DMS79 treated with DMSO at 0.1 percent for 48 hours (cell line): ENCODE data around the gene SKIC2.
"Not testable (repeated sequence)": the region's sequence is repeated elsewhere in the genome, so short reads cannot be mapped to it uniquely, and the experiment has no call there.

Experiments
- DNase-seq: peaks from one replicate; lab custom pipeline; 2025; lab: John Stamatoyannopoulos, UW

The SKIC2 gene

DNA sequence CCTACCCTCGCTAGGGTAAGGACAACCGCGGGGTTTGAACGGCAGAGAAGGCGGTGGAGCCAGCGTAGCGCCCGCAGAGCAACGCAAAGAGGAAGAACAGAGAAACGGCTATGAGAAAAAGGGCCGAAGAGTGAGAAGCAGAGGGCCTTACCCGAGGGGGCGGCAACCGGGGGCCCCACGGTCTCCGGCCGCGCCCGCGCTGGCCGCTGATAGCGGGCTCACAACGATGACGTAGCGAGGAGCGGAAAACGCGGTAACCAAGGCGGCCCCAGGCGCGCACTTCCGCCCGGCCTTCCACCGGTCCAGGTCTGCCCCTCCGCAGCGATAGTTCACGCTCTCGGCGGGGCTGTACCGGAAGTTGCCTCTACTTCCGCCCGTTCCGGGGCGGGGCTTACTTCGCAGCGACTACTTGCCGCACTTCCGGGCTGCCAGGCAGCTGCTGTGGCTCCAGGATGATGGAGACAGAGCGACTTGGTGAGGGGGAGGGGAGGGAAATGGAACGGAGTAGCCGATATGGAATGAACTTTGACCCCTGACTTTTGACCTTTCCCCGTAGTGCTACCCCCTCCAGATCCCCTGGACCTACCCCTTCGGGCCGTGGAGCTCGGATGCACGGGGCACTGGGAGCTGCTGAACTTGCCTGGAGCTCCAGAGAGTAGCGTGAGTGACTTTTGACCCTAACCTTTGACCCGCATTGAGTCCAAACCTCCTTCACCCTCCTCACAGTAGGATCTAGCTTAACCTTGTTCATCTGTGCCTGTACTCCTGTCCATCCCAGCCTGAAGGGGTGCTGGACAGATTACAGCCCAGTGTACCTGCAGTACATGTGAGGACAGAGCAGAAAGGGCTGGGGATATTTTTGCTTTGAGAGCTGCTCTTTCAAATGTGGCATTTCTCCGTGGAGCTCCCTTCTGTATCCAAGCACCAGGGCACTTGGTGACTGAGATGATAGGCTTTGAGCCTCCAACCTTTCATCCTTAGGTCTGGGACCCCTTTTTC is at the start of gene SKIC2, which contains the start of gene NELFE:
Gene SKIC2 (plus strand): TSS at position 435 of the 999 bp plus-strand sequence. CDS start 18 bp downstream, at position 453.
Gene NELFE (minus strand): TSS at position 231 of the 999 bp plus-strand sequence. CDS start 525 bp downstream, outside the sequence.
- DNase-seq, result peak; percentile 95

DNA sequence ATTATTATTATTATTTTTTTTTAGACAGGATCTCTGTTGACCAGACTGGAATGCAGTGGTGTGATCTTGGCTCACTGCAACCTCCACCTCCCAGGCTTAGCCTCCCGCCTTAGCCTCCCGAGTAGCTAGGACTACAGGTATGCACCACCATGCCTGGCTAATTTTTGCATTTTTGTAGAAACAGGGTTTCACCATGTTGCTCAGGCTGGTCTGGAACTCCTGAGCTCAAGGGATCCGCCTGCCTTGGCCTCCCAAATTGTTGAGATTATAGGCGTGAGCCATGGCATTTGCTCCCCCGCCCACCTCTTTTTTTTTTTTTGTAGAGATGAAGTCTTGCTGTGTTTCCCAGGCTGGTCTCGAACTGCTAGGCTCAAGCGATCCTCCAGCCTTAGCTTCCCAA is 49.7 kb upstream of the SKIC2 start:
- not testable (repeated sequence) for DNase-seq

GRCh38 chr6:31911826-31912585 is 47.0 kb upstream of the SKIC2 start:
- no peak for DNase-seq

DNA sequence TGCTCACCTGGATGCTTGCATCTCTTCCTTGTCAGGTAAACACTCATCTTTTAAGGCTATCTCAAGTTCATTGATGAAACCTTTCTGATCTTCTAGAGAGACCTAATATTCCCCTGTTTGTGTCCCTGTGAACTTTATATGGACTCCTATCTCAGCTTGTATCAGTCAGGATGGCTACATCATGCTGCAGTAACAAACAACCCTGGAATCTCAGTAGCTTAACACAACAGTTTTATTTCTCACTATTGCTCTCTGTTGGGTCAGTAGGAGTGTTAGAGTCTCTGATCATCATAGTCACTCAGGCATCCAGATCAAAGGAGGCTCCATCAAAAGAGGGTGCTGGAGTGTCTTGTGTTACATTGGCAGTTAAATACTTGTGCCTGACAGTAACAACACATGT is 43.6 kb upstream of the SKIC2 start:
- no peak for DNase-seq

DNA sequence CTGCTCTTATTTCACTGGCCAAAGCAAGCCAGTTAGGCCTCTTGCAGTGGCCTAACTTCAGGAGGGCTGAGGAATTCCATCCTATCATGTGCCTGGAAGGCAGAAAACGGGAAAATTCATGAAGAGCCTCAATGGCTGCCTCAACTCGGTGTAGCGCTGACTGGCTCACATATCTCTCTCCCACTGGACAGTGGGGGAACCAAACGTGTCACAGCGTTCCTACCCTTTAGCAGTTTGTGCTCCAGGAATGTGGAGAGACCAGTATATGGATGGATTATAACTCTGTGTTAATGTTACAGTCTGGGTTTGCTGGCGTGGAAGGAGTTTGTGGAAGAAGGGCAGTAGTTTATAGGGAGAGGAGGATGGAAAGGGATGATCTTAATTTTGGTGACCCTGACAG is 43.2 kb upstream of the SKIC2 start:
- DNase-seq, result no peak

GRCh38 chr6:31918069-31918720 is 40.8 kb upstream of the SKIC2 start:
- DNase-seq, result no peak

GRCh38 chr6:31919624-31920303 is 39.2 kb upstream of the SKIC2 start:
- DNase-seq, result no peak

GRCh38 chr6:31920811-31921210 is 38.2 kb upstream of the SKIC2 start:
- DNase-seq, result no peak

DNA sequence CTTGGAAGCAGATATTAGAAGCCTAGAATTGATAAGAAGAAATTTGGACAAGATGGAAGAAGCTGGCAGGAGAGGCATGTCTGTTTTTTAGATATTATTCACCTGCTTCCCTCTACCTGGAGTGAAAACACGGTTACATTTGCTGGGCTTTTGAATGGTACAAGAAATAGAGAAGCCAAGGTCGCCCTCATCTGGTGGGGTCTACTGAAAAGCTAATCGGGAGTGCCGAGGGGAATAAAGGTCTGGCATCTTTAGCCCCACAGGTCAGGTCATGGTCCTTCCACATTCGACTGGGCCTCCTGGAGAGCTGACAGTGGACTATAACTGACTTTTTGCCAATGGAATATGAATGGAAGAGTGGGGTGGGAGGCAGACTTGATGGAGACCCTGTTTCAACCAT is 36.0 kb upstream of the SKIC2 start:
- no peak for DNase-seq

DNA sequence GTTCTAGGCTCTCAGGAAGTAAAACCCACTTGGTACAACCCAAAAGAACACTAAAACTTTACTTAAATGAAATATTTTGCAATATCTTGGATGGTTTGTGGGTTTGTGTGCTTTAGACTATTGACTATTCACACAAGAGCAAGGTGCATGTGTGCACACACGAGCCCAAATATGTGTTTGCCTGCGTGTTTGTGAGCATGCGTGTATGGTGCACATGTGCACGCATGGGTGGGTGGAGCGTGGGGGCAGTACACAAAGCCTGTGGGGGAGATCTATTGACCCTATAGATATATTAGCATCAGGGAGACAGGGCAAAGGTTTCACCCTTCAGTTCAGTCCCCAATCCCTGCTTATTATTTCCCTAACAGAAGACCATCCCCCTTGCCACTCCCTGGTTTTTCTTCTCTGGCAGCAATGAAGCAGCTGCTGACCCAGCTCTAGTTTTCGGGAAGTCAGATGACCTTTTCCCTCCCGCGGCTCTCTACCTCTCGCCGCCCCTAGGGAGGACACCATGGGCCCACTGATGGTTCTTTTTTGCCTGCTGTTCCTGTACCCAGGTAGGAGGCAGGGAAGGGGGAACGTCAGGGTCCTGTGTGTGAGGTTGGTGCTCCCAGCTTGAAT is 31.6 kb upstream of the SKIC2 start, which contains the start of gene C2:
Gene C2 (plus strand): TSS at position 476 of the 621 bp plus-strand sequence. CDS start 36 bp downstream, at position 512.
- DNase-seq, result no peak

GRCh38 chr6:31927863-31928671 is 30.9 kb upstream of the SKIC2 start:
- no peak for DNase-seq

DNA sequence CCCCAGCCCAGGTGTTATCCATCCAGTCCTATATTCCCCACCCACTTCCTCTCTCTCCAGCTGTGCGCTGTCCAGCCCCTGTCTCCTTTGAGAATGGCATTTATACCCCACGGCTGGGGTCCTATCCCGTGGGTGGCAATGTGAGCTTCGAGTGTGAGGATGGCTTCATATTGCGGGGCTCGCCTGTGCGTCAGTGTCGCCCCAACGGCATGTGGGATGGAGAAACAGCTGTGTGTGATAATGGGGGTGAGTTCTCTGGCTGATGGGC is 30.4 kb upstream of the SKIC2 start:
- no peak for DNase-seq

DNA sequence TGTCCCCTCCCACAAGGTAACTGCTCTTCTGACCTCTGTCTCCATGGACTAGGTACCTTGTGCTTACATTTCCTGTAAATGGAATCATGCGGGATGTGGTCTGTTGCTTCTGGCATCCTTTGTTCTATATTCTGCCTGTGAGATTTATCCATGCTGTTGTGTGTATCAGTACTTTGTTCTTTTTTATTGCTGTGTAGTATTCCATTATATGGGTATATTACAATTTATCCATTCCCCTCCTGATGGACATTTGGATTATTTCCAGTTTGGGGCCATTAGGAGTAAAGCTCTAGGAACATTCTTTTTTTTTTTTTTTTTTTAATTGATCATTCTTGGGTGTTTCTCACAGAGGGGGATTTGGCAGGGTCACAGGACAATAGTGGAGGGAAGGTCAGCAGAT is 28.0 kb upstream of the SKIC2 start:
- no peak for DNase-seq

DNA sequence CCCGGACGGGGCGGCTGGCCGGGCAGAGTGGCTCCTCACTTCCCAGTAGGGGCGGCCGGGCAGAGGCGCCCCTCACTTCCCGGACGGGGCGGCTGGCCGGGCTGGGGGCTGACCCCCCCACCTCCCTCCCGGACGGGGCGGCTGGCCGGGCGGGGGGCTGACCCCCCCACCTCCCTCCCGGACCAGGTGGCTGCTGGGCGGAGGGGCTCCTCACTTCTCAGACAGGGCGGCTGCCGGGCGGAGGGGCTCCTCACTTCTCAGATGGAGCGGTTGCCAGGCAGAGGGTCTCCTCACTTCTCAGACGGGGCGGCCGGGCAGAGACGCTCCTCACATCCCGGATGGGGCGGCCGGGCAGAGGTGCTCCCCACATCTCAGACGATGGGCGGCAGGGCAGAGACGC is 26.8 kb upstream of the SKIC2 start:
- DNase-seq, result not testable (repeated sequence)

DNA sequence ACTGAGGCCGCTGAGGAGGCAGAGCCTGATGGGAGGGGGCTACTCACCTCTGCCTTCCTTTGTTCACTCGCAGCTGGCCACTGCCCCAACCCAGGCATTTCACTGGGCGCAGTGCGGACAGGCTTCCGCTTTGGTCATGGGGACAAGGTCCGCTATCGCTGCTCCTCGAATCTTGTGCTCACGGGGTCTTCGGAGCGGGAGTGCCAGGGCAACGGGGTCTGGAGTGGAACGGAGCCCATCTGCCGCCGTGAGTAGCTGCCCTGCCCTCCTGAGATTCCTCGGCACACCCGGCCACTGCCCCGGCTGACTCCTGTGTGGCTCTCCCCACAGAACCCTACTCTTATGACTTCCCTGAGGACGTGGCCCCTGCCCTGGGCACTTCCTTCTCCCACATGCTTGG is 25.4 kb upstream of the SKIC2 start:
- DNase-seq, result no peak

GRCh38 chr6:31935021-31935420 is 24.0 kb upstream of the SKIC2 start:
- DNase-seq, result no peak

DNA sequence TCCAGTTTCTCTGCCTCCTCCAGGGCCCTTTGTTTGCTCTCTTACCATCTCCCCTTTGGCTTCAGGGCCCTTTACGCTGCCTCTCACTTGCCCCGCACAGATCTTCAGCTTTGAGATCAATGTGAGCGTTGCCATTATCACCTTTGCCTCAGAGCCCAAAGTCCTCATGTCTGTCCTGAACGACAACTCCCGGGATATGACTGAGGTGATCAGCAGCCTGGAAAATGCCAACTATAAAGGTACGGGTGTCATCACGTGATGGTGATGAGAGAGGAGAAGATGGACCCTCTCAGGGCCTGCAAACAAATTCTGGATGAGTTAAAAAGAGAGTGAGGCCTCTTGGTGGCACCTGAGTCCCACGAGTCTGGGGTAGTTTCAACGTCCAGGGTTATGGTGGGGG is 23.2 kb upstream of the SKIC2 start:
- DNase-seq, result no peak

DNA sequence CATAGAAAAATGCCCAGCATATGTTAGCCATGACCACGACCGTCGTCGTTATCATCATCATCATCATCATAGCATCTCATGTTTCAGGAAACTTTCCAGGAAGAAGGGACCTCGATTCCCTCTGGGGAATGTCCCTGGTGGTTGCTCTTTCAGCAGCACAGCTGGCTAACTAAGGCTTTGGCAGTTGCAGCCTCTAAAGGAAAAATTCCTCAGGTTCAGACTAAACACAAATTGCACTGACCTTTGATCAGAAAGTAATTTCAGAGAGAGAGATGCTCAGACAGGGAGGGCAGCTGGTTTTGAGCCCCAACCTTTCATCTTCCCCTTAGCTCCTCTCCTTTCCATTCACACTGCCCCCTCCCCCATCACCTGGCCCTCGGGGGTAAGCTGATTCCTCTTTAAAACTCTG is 18.7 kb upstream of the SKIC2 start:
- no peak for DNase-seq

- no peak for DNase-seq
Measured at GRCh38 chr6:31943742-31944141, 15.2 kb upstream of the SKIC2 start.

DNA sequence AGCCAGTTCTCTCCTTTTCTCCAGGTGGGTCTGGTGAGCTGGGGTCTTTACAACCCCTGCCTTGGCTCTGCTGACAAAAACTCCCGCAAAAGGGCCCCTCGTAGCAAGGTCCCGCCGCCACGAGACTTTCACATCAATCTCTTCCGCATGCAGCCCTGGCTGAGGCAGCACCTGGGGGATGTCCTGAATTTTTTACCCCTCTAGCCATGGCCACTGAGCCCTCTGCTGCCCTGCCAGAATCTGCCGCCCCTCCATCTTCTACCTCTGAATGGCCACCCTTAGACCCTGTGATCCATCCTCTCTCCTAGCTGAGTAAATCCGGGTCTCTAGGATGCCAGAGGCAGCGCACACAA is 13.8 kb upstream of the SKIC2 start:
- DNase-seq, result no peak
